DOHH2 (cell line): Measurements from ENCODE around the gene TRIM54.

ENCODE experiments used
- H3F3A ChIP-seq: fragments of 200-600 bp; sonication (generic), shearing (Covaris generic); 2 replicates; pipeline ENCODE4 v1.6.0; 2016; ENCODE audit warnings: antibody characterized with exemption, mild to moderate bottlenecking; ENCODE audit not compliant: control insufficient read depth, insufficient read depth
- H3K27ac ChIP-seq: fragments of 200-600 bp; sonication (generic); 2 replicates; pipeline ENCODE4 v1.5.1; 2014; ENCODE audit warnings: low read depth, mild to moderate bottlenecking, low read length, moderate library complexity
- H3K27me3 ChIP-seq: fragments of 200-600 bp; sonication (generic); 2 replicates; pipeline ENCODE4 v1.6.1; 2014; ENCODE audit warnings: mild to moderate bottlenecking, low read length, mixed read lengths; ENCODE audit not compliant: control insufficient read depth
- H3K36me3 ChIP-seq: fragments of 200-600 bp; sonication (generic); 2 replicates; pipeline ENCODE4 v1.6.1; 2014; ENCODE audit warnings: mild to moderate bottlenecking, low read length, moderate library complexity, mixed read lengths; ENCODE audit not compliant: control insufficient read depth
- H3K4me1 ChIP-seq: fragments of 200-600 bp; sonication (generic); 2 replicates; pipeline ENCODE4 v1.6.1; 2014; ENCODE audit warnings: mild to moderate bottlenecking, low read length, mixed read lengths; ENCODE audit not compliant: control insufficient read depth
- H3K4me2 ChIP-seq: fragments of 200-600 bp; sonication (generic); 2 replicates; pipeline ENCODE4 v1.6.0; 2014; ENCODE audit warnings: mild to moderate bottlenecking, low read length, moderate library complexity
- H3K4me3 ChIP-seq: fragments of 200-600 bp; sonication (generic); 2 replicates; pipeline ENCODE4 v1.5.1; 2014; ENCODE audit warnings: mild to moderate bottlenecking, low read length, mixed read lengths
- H3K79me2 ChIP-seq: fragments of 200-600 bp; sonication (generic); 2 replicates; pipeline ENCODE4 v1.6.1; 2014; ENCODE audit warnings: mild to moderate bottlenecking, low read length, mixed read lengths; ENCODE audit not compliant: control insufficient read depth
- H3K9me2 ChIP-seq: fragments of 200-600 bp; sonication (generic); replicated peaks from 2 replicates; pipeline ENCODE4 v1.6.1; 2014; ENCODE audit warnings: mild to moderate bottlenecking, low read length, mixed read lengths; ENCODE audit not compliant: control insufficient read depth
- H3K9me3 ChIP-seq: fragments of 200-600 bp; sonication (generic); 2 replicates; pipeline ENCODE4 v1.6.1; 2014; ENCODE audit warnings: antibody characterized with exemption, low read length, mixed read lengths; ENCODE audit not compliant: control insufficient read depth, insufficient read depth
- H4K20me1 ChIP-seq: fragments of 200-600 bp; sonication (generic); 2 replicates; pipeline ENCODE4 v1.6.0; 2014; ENCODE audit warnings: low read depth, mild to moderate bottlenecking, antibody characterized with exemption, low read length, moderate library complexity; ENCODE audit not compliant: control insufficient read depth, insufficient read depth
- CTCF ChIP-seq: fragments of 200-600 bp; sonication (generic); IDR thresholded peaks from one replicate; pipeline ENCODE4 v1.5.1; 2014; ENCODE audit warnings: antibody characterized with exemption, mild to moderate bottlenecking, low read depth, low read length; ENCODE audit not compliant: poor library complexity, severe bottlenecking
- EZH2phosphoT487 ChIP-seq: fragments of 200-600 bp; sonication (generic); IDR thresholded peaks from 2 replicates; pipeline ENCODE4 v1.6.1; 2017; ENCODE audit warnings: borderline replicate concordance, mild to moderate bottlenecking, antibody characterized with exemption, low read length, moderate library complexity, mixed read lengths

The TRIM54 gene

GRCh38 chr2:27308359-27308881 lies 26.2 kb downstream of the TRIM54 start, which contains the start of gene UCN:
TSS of gene UCN (minus strand) at chr2:27308445. CDS start at chr2:27307895, 550 bp downstream.
- Histone ChIP-seq H3F3A (no peaks in the 10 kb centered on the region; the same call in 1 of the 2 replicates), H3K79me2 (no peaks in the 10 kb centered on the region), H3K9me2 (no peaks in the 10 kb centered on the region), H3K27ac (no peak within 1 kb of the TSS), H3K27me3 (no peaks in the 10 kb centered on the region), H4K20me1 (no peaks in the 10 kb centered on the region), H3K4me3 (no peak within 1 kb of the TSS), H3K4me2 (no peak within 1 kb of the TSS), H3K4me1 (peaks cover 10% of the 10 kb centered on the region; the same call in 1 of the 2 replicates), H3K9me3 (no peaks in the 10 kb centered on the region), H3K36me3 (peaks cover 3% of the 10 kb centered on the region; the same call in 1 of the 2 replicates)
- TF ChIP-seq CTCF = no peak
- no peak for TF ChIP-seq EZH2phosphoT487

GRCh38 chr2:27309651-27310050 lies 27.4 kb downstream of the TRIM54 start:
- Histone ChIP-seq H3K27ac (no peak overlapping the region), H3K9me2 (no peaks in the 10 kb centered on the region), H3K79me2 (no peaks in the 10 kb centered on the region), H3K4me3 (no peak overlapping the region), H3K4me1 (0 out of 2 replicates have a peak, but pooled peaks cover 5% of the 10 kb centered on the region), H4K20me1 (no peaks in the 10 kb centered on the region), H3K9me3 (no peaks in the 10 kb centered on the region), H3F3A (no peaks in the 10 kb centered on the region; the same call in 1 of the 2 replicates), H3K36me3 (peaks cover 3% of the 10 kb centered on the region; the same call in 1 of the 2 replicates), H3K27me3 (no peaks in the 10 kb centered on the region), H3K4me2 (no peak overlapping the region)
- no peak for TF ChIP-seq CTCF
- TF ChIP-seq EZH2phosphoT487 = no peak

- TF ChIP-seq EZH2phosphoT487 (no peak), CTCF (no peak)
- Histone ChIP-seq H3K4me1 (no peaks in the 10 kb centered on the region), H4K20me1 (no peaks in the 10 kb centered on the region), H3F3A (no peaks in the 10 kb centered on the region), H3K27ac (no peak overlapping the region), H3K9me3 (no peaks in the 10 kb centered on the region), H3K36me3 (peaks cover 3% of the 10 kb centered on the region), H3K4me3 (no peak overlapping the region), H3K27me3 (no peaks in the 10 kb centered on the region), H3K4me2 (no peak overlapping the region), H3K9me2 (no peaks in the 10 kb centered on the region), H3K79me2 (no peaks in the 10 kb centered on the region)
These were observed 29.9 kb downstream of the TRIM54 start for GRCh38 chr2:27312152-27312551.
